Stomach (tissue), 9 donors: ENCODE measurements around the gene HEPN1. TPM values are rescaled to one million over a fixed set of nuclear protein-coding genes. Genes with fewer than 3 reads are reported as not detected.

Experiments
- DNase-seq, 2 donors: peaks; one replicate each; pipeline versions ENCODE4 v3.0.0 to v3.0.0-alpha.2; 2013 to 2019
- H3K27ac ChIP-seq, 5 donors: fragments of 200-600 bp in 4 of 5; sonication (generic) in 4 of 5; one replicate each; pipeline ENCODE4 v1.5.1; 2013 to 2019; ENCODE audit warnings: mild to moderate bottlenecking in 1 of 5, moderate library complexity in 1 of 5
- H3K27me3 ChIP-seq, 3 donors: fragments of 200-600 bp; sonication (generic); one replicate each; pipeline ENCODE4 v1.5.1; 2017 to 2019; ENCODE audit warnings: mixed run types in 1 of 3
- H3K36me3 ChIP-seq, 4 donors: fragments of 200-600 bp; sonication (generic); 1 replicate in 3 of 4; 2 replicates in 1 of 4; pipeline ENCODE4 v1.5.1; 2016 to 2019
- H3K4me1 ChIP-seq, 4 donors: fragments of 200-600 bp; sonication (generic); one replicate each; pipeline ENCODE4 v1.5.1; 2016 to 2019
- H3K4me3 ChIP-seq, 4 donors: fragments of 200-600 bp; sonication (generic) in 3 of 4; one replicate each; pipeline ENCODE4 v1.5.1; 2016 to 2019; ENCODE audit warnings: mild to moderate bottlenecking in 1 of 4
- H3K9me3 ChIP-seq, 4 donors: fragments of 200-600 bp; sonication (generic); one replicate each; pipeline ENCODE4 v1.5.1; 2016 to 2019
- EP300 ChIP-seq: sonication (generic); formaldehyde crosslinking; IDR thresholded peaks from one replicate; pipeline ENCODE4 v1.6.1; 2017; ENCODE audit warnings: antibody characterized with exemption
- POLR2A ChIP-seq, 4 donors: fragments of 450-650 bp; IDR thresholded peaks; one replicate each; pipeline ENCODE4 v1.6.1; 2016; ENCODE audit warnings: antibody characterized with exemption in 4 of 4, control low read depth in 2 of 4, mild to moderate bottlenecking in 1 of 4, moderate library complexity in 1 of 4
- POLR2AphosphoS5 ChIP-seq, 3 donors: sonication (generic); formaldehyde crosslinking; IDR thresholded peaks; one replicate each; pipeline ENCODE4 v1.6.1; 2016; ENCODE audit warnings: antibody characterized with exemption in 3 of 3
- WGBS, 5 donors: extraction: QIAGEN DNeasy Blood & Tissue Kit in 3 of 5; methylation state at CpG; one replicate each; pipeline versions ENCODE4 v1.1.5 to v1.1.7; 2013 to 2018; 5-methylcytosine and 5-hydroxymethylcytosine counted together
- intact Hi-C: fragments of 100-400 bp; cut with DNase I; formaldehyde crosslinking; loops from one replicate; pipeline ENCODE4 v1.15.1; 2023; ENCODE audit warnings: low total_unique reads
- polyA plus RNA-seq, 3 donors: library from polyadenylated mRNA; stranded (reverse); fragments of 200-250 nt; gene quantifications; one replicate each; pipeline ENCODE4 v1.2.3, GENCODE V29; 2013
- total RNA-seq, 5 donors: library from RNA; depleted of rRNA; stranded (reverse); fragments of >200 nt; gene quantifications; one replicate each; pipeline versions ENCODE4 v1.1.0 to v1.2.3, GENCODE V29; 2014 to 2016
- TF ChIP-seq, protein P1 (sequence below), 7 experiments: fragments of 450-650 bp in 4 of 7; fragments of 200-600 bp in 3 of 7; sonication (generic) in 3 of 7; IDR thresholded peaks; one replicate each; pipeline ENCODE4 v1.5.1; 2016 to 2019; ENCODE audit warnings: antibody characterized with exemption in 7 of 7, control low read depth in 2 of 7, mild to moderate bottlenecking in 1 of 7
- donor health status: healthy with polysubstance abuse.
- donor health status: Bipolar disorder and iron deficiency.
- donor health status: healthy.

Gene HEPN1
- total and polyA plus RNA-seq, 8 donors = not detected

DNA sequence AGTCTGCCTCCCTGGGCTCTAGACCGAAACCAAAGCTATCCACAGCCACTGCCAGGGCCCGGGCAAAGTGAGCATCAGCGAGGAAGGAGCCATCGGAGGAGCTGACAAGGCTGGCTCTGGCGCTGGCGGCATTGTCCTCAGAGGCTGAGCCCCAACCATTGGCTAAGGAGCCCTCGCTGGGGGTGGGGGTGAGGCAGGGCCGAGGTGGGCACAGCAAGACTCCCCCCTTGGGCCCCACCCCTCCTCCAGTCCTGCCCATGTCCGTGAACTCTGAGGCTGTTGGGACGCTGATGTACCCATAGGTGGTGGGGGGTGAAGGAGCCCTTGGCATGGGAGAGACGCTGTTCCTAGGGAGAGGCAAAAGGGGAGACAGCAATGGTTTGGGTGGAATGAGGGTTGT is 32.6 kb upstream of the HEPN1 start:
- Histone ChIP-seq H3K27me3 (peaks cover 0 to 34% (median 0%) of the 10 kb centered on the region in 3 donors), H3K27ac (no peak overlapping the region), H3K9me3 (no peaks in the 10 kb centered on the region), H3K4me3 (no peak overlapping the region), H3K4me1 (peaks cover 8 to 17% (median 12%) of the 10 kb centered on the region in 4 donors), H3K36me3 (no peaks in the 10 kb centered on the region)
- TF ChIP-seq EP300 (no peak), POLR2AphosphoS5 (IDR thresholded peaks at IDR 0.05) (no peak), POLR2A (IDR thresholded peaks at IDR 0.05) (no peak)
- TF ChIP-seq, protein P1, sequence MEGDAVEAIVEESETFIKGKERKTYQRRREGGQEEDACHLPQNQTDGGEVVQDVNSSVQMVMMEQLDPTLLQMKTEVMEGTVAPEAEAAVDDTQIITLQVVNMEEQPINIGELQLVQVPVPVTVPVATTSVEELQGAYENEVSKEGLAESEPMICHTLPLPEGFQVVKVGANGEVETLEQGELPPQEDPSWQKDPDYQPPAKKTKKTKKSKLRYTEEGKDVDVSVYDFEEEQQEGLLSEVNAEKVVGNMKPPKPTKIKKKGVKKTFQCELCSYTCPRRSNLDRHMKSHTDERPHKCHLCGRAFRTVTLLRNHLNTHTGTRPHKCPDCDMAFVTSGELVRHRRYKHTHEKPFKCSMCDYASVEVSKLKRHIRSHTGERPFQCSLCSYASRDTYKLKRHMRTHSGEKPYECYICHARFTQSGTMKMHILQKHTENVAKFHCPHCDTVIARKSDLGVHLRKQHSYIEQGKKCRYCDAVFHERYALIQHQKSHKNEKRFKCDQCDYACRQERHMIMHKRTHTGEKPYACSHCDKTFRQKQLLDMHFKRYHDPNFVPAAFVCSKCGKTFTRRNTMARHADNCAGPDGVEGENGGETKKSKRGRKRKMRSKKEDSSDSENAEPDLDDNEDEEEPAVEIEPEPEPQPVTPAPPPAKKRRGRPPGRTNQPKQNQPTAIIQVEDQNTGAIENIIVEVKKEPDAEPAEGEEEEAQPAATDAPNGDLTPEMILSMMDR (IDR thresholded peaks at IDR 0.05) = no peak
- peak in 1 of 2 donors; percentile 0 for DNase-seq
- intact Hi-C loops = no loop called here
- 80 to 86% (median 84%) methylated on average over 9 to 11 of the region's 11 CpGs for WGBS, 5 donors

GRCh38 chr11:124886978-124887666 is 31.9 kb upstream of the HEPN1 start:
- peak in 1 of 2 donors; percentile 2 for DNase-seq
- 78 to 82% (median 79%) methylated on average over 11 to 12 of the region's 12 CpGs for whole genome bisulfite sequencing, 5 donors
- H3K4me1 ChIP-seq = peaks cover 5 to 14% (median 9%) of the 10 kb centered on the region in 4 donors

GRCh38 chr11:124887667-124888013 is 31.4 kb upstream of the HEPN1 start:
- H3K27me3 ChIP-seq = peaks cover 0 to 36% (median 0%) of the 10 kb centered on the region in 3 donors
- H3K4me3 ChIP-seq = no peak overlapping the region
- H3K36me3 ChIP-seq = no peaks in the 10 kb centered on the region
- TF ChIP-seq POLR2A (IDR thresholded peaks at IDR 0.05) (no peak), EP300 (no peak), POLR2AphosphoS5 (IDR thresholded peaks at IDR 0.05) (no peak)
- TF ChIP-seq, protein P1 (IDR thresholded peaks at IDR 0.05) = no peak
- intact Hi-C loops = no loop called here
- H3K9me3 ChIP-seq = no peaks in the 10 kb centered on the region
- WGBS, 5 donors = 33 to 82% (median 69%) methylated on average over 1 to 3 of the region's 3 CpGs
- peaks cover 2 to 8% (median 4%) of the 10 kb centered on the region in 4 donors for H3K4me1 ChIP-seq
- no peak overlapping the region for H3K27ac ChIP-seq
- DNase-seq = no peak

More at GRCh38 chr11:124886978-124887666, 31.9 kb upstream of the HEPN1 start:
- TF ChIP-seq POLR2A (IDR thresholded peaks at IDR 0.05) = no peak
- TF ChIP-seq EP300 = no peak
- TF ChIP-seq, protein P1 (IDR thresholded peaks at IDR 0.05) = no peak
- no peak for TF ChIP-seq POLR2AphosphoS5 (IDR thresholded peaks at IDR 0.05)
- Histone ChIP-seq H3K36me3 (no peaks in the 10 kb centered on the region), H3K9me3 (no peaks in the 10 kb centered on the region), H3K4me3 (no peak overlapping the region), H3K27me3 (peaks cover 0 to 36% (median 0%) of the 10 kb centered on the region in 3 donors), H3K27ac (no peak overlapping the region)
- intact Hi-C loops = no loop called here

- TF ChIP-seq, protein P1 (IDR thresholded peaks at IDR 0.05) = no peak
- TF ChIP-seq POLR2A (IDR thresholded peaks at IDR 0.05) (no peak), POLR2AphosphoS5 (IDR thresholded peaks at IDR 0.05) (no peak), EP300 (no peak)
- H3K4me3 ChIP-seq = no peak overlapping the region
- H3K4me1 ChIP-seq = peaks cover 0 to 7% (median 3%) of the 10 kb centered on the region in 4 donors
- H3K27me3 ChIP-seq = peaks cover 0 to 35% (median 0%) of the 10 kb centered on the region in 3 donors
- intact Hi-C loops = no loop called here
- H3K9me3 ChIP-seq = no peaks in the 10 kb centered on the region
- no peak overlapping the region for H3K27ac ChIP-seq
- WGBS, 5 donors = 79 to 95% (median 88%) methylated on average over 2 of the region's 2 CpGs
- H3K36me3 ChIP-seq = no peaks in the 10 kb centered on the region
- DNase-seq = no peak
Observed at GRCh38 chr11:124889191-124890091, 29.6 kb upstream of the HEPN1 start.
